WERI-Rb-1 (cell line): Measurements from ENCODE around the gene OSBPL10.

ENCODE experiments used
- DNase-seq: peaks from one replicate; pipeline ENCODE4 v3.0.0-alpha.2; 2020
- H3K27ac ChIP-seq: fragments of 250-450 bp; sonication (Bioruptor Pico); 2 replicates; pipeline ENCODE4 v1.5.1; 2020; ENCODE audit warnings: mild to moderate bottlenecking, moderate library complexity
- H3K27me3 ChIP-seq: fragments of 250-450 bp; sonication (Bioruptor Pico); 2 replicates; pipeline ENCODE4 v1.5.1; 2021; ENCODE audit warnings: mild to moderate bottlenecking, low read depth, moderate library complexity; ENCODE audit not compliant: insufficient read depth, severe bottlenecking
- H3K36me3 ChIP-seq: fragments of 250-450 bp; sonication (Bioruptor Pico); 2 replicates; pipeline ENCODE4 v1.5.1; 2020; ENCODE audit warnings: mild to moderate bottlenecking, moderate library complexity
- H3K4me3 ChIP-seq: 2 replicates; pipeline ENCODE4 v1.5.1; 2011; ENCODE audit warnings: low read depth, mild to moderate bottlenecking, control low read depth, low read length
- H3K9me3 ChIP-seq: fragments of 250-450 bp; sonication (Bioruptor Pico); 2 replicates; pipeline ENCODE4 v1.5.1; 2021; ENCODE audit warnings: mild to moderate bottlenecking, moderate library complexity; ENCODE audit not compliant: severe bottlenecking
- TF ChIP-seq, protein P1 (sequence below): IDR thresholded peaks from 2 replicates; pipeline ENCODE4 v1.5.1; 2011; ENCODE audit warnings: low read depth, mild to moderate bottlenecking, control low read depth, inconsistent platforms, low read length

OSBPL10 gene

GRCh38 chr3:31779514-31779913 is 201.5 kb downstream of the OSBPL10 start:
- Histone ChIP-seq H3K27ac (no peak overlapping the region), H3K9me3 (no peaks in the 10 kb centered on the region), H3K27me3 (no peaks in the 10 kb centered on the region), H3K4me3 (no peak overlapping the region), H3K36me3 (no peaks in the 10 kb centered on the region)
- TF ChIP-seq, protein P1, sequence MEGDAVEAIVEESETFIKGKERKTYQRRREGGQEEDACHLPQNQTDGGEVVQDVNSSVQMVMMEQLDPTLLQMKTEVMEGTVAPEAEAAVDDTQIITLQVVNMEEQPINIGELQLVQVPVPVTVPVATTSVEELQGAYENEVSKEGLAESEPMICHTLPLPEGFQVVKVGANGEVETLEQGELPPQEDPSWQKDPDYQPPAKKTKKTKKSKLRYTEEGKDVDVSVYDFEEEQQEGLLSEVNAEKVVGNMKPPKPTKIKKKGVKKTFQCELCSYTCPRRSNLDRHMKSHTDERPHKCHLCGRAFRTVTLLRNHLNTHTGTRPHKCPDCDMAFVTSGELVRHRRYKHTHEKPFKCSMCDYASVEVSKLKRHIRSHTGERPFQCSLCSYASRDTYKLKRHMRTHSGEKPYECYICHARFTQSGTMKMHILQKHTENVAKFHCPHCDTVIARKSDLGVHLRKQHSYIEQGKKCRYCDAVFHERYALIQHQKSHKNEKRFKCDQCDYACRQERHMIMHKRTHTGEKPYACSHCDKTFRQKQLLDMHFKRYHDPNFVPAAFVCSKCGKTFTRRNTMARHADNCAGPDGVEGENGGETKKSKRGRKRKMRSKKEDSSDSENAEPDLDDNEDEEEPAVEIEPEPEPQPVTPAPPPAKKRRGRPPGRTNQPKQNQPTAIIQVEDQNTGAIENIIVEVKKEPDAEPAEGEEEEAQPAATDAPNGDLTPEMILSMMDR = no peak
- no peak for DNase-seq

DNA sequence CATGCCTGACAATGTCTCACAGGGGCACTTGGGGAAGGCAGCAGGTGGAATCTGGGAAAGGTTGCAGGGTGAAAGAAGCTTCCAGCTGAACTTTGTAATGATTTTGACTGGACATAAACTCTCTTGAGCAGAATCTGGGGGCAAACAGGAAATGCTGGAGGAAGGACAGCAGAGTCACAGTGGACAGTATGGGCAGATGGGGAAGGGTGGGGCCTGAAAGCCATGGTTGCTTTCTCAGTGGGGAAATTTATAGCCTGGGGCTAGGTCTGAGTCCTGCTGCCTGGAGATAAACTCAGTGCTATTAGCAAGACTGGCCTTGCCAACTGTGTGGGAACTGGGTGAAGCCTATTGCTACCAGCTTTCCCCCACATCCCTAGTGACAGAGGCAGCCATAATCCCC is 203.2 kb downstream of the OSBPL10 start:
- Histone ChIP-seq H3K27ac (no peak overlapping the region), H3K27me3 (no peaks in the 10 kb centered on the region), H3K36me3 (no peaks in the 10 kb centered on the region), H3K9me3 (no peaks in the 10 kb centered on the region), H3K4me3 (no peak overlapping the region)
- TF ChIP-seq, protein P1 = no peak
- no peak for DNase-seq

- Histone ChIP-seq H3K27me3 (no peaks in the 10 kb centered on the region), H3K9me3 (no peaks in the 10 kb centered on the region), H3K36me3 (no peaks in the 10 kb centered on the region), H3K27ac (no peak overlapping the region), H3K4me3 (no peak overlapping the region)
- no peak for DNase-seq
- TF ChIP-seq, protein P1 = no peak
These were observed 204.0 kb downstream of the OSBPL10 start for GRCh38 chr3:31777092-31777491.

GRCh38 chr3:31776016-31776415 is 205.0 kb downstream of the OSBPL10 start:
- H3K9me3 ChIP-seq = no peaks in the 10 kb centered on the region
- H3K36me3 ChIP-seq = no peaks in the 10 kb centered on the region
- no peak overlapping the region for H3K4me3 ChIP-seq
- DNase-seq = no peak
- H3K27ac ChIP-seq = no peak overlapping the region
- TF ChIP-seq, protein P1 = no peak
- H3K27me3 ChIP-seq = no peaks in the 10 kb centered on the region

DNA sequence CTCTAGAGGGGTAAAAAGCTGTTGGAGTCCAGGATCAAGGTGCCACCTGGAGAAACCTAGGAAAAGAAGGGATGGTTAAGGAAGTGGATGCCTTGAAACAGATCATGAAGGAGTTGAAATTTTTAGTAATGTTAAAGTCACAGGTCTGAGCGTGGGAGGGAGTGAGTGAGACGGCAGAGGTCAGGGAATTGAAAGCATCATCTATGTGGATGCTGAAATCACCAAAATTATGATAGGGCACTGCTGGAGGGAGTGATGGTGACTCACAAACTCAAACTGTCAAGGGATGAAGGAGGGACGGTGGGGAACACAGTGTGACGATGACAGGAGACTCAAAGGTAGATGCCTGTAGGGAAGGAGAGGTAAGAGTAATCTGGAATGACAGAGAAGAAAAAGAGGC is 205.7 kb downstream of the OSBPL10 start:
- no peak for DNase-seq
- no peaks in the 10 kb centered on the region for H3K27me3 ChIP-seq
- no peak overlapping the region for H3K27ac ChIP-seq
- no peaks in the 10 kb centered on the region for H3K9me3 ChIP-seq
- H3K4me3 ChIP-seq = no peak overlapping the region
- TF ChIP-seq, protein P1 = no peak
- H3K36me3 ChIP-seq = no peaks in the 10 kb centered on the region

GRCh38 chr3:31772758-31773473 is 208.1 kb downstream of the OSBPL10 start:
- H3K27ac ChIP-seq = no peak overlapping the region
- DNase-seq = no peak

More at GRCh38 chr3:31772758-31773473, 208.1 kb downstream of the OSBPL10 start:
- TF ChIP-seq, protein P1 = no peak
- no peaks in the 10 kb centered on the region for H3K9me3 ChIP-seq
- H3K27me3 ChIP-seq = no peaks in the 10 kb centered on the region
- H3K4me3 ChIP-seq = no peak overlapping the region
- no peaks in the 10 kb centered on the region for H3K36me3 ChIP-seq
